ENCODE data around the gene RET. TPM values are rescaled to one million over a fixed set of nuclear protein-coding genes. Genes with fewer than 3 reads are reported as not detected.

RET gene
- total and polyA plus RNA-seq, 4 donors: 0.31 to 1.3 (median 0.77) TPM

GRCh38 chr10:43082087-43082486 is 5.2 kb downstream of the RET start:
- WGBS, 2 donors: 73 to 88% methylated on average over 4 of the region's 4 CpGs
- Histone ChIP-seq H3K27ac (ENCODE audit: low read depth in 1 of 2, low read length in 1 of 2) (no peak overlapping the region), H3K9me3 (ENCODE audit: control insufficient read depth in 4 of 4, insufficient read depth in 3 of 4, low read length in 3 of 4) (peaks cover 0 to 2% (median 0%) of the 10 kb centered on the region in 4 donors), H3K9ac (ENCODE audit: insufficient read depth in 1 of 2, low read length in 2 of 2) (no peak overlapping the region), H3K4me1 (ENCODE audit: control insufficient read depth in 5 of 5, insufficient read depth in 5 of 5, low read length in 5 of 5) (peaks cover 0 to 1% (median 0%) of the 10 kb centered on the region in 5 donors), H3K36me3 (ENCODE audit: control insufficient read depth in 4 of 4, insufficient read depth in 4 of 4, low read length in 4 of 4) (no peaks in the 10 kb centered on the region), H3K27me3 (ENCODE audit: control insufficient read depth in 3 of 3, insufficient read depth in 3 of 3, low read length in 2 of 3) (peaks cover 5 to 18% (median 6%) of the 10 kb centered on the region in 3 donors), H3K4me3 (no peak overlapping the region)
- ATAC-seq (ENCODE audit: insufficient read depth, low FRiP score): no peak
- no peak for DNase-seq
- no peak for TF ChIP-seq CTCF (IDR thresholded peaks at IDR 0.05; ENCODE audit: control extremely low read depth, extremely low read depth)

- 18 to 39% methylated on average over 7 of the region's 7 CpGs for WGBS, 2 donors
- no peaks in the 10 kb centered on the region for H3K36me3 ChIP-seq (ENCODE audit: control insufficient read depth in 4 of 4, insufficient read depth in 4 of 4, low read length in 4 of 4)
- no peaks in the 10 kb centered on the region for H3K4me1 ChIP-seq (ENCODE audit: control insufficient read depth in 5 of 5, insufficient read depth in 5 of 5, low read length in 5 of 5)
- no peak overlapping the region for H3K4me3 ChIP-seq
- H3K27me3 ChIP-seq (ENCODE audit: control insufficient read depth in 3 of 3, insufficient read depth in 3 of 3, low read length in 2 of 3): peaks cover 5 to 15% (median 6%) of the 10 kb centered on the region in 3 donors
- no peak for ATAC-seq (ENCODE audit: insufficient read depth, low FRiP score)
- peaks cover 0 to 2% (median 0%) of the 10 kb centered on the region in 4 donors for H3K9me3 ChIP-seq (ENCODE audit: control insufficient read depth in 4 of 4, insufficient read depth in 3 of 4, low read length in 3 of 4)
- H3K9ac ChIP-seq (ENCODE audit: insufficient read depth in 1 of 2, low read length in 2 of 2): no peak overlapping the region
- no peak for TF ChIP-seq CTCF (IDR thresholded peaks at IDR 0.05; ENCODE audit: control extremely low read depth, extremely low read depth)
- H3K27ac ChIP-seq (ENCODE audit: low read depth in 1 of 2, low read length in 1 of 2): no peak overlapping the region
- no peak for DNase-seq
Measured at GRCh38 chr10:43082746-43083145, 5.9 kb downstream of the RET start.

GRCh38 chr10:43083764-43084163 is 6.9 kb downstream of the RET start:
- WGBS, 2 donors: 13 to 37% methylated on average over 5 of the region's 5 CpGs
- ATAC-seq (ENCODE audit: insufficient read depth, low FRiP score) (no peak), DNase-seq (no peak)
- peaks cover 1 to 9% (median 6%) of the 10 kb centered on the region in 3 donors for H3K27me3 ChIP-seq (ENCODE audit: control insufficient read depth in 3 of 3, insufficient read depth in 3 of 3, low read length in 2 of 3)
- no peak overlapping the region for H3K4me3 ChIP-seq
- no peak overlapping the region for H3K9ac ChIP-seq (ENCODE audit: insufficient read depth in 1 of 2, low read length in 2 of 2)
- no peaks in the 10 kb centered on the region for H3K4me1 ChIP-seq (ENCODE audit: control insufficient read depth in 5 of 5, insufficient read depth in 5 of 5, low read length in 5 of 5)
- H3K9me3 ChIP-seq (ENCODE audit: control insufficient read depth in 4 of 4, insufficient read depth in 3 of 4, low read length in 3 of 4): no peaks in the 10 kb centered on the region
- no peak for TF ChIP-seq CTCF (IDR thresholded peaks at IDR 0.05; ENCODE audit: control extremely low read depth, extremely low read depth)
- H3K27ac ChIP-seq (ENCODE audit: low read depth in 1 of 2, low read length in 1 of 2): no peak overlapping the region
- H3K36me3 ChIP-seq (ENCODE audit: control insufficient read depth in 4 of 4, insufficient read depth in 4 of 4, low read length in 4 of 4): no peaks in the 10 kb centered on the region

GRCh38 chr10:43084812-43085211 is 7.9 kb downstream of the RET start:
- ATAC-seq (ENCODE audit: insufficient read depth, low FRiP score) (no peak), DNase-seq (no peak)
- peaks cover 0 to 5% (median 0%) of the 10 kb centered on the region in 3 donors for H3K27me3 ChIP-seq (ENCODE audit: control insufficient read depth in 3 of 3, insufficient read depth in 3 of 3, low read length in 2 of 3)
- 71 to 79% methylated on average over 9 of the region's 9 CpGs for WGBS, 2 donors
- no peaks in the 10 kb centered on the region for H3K9me3 ChIP-seq (ENCODE audit: control insufficient read depth in 4 of 4, insufficient read depth in 3 of 4, low read length in 3 of 4)
- H3K27ac ChIP-seq (ENCODE audit: low read depth in 1 of 2, low read length in 1 of 2): no peak overlapping the region
- TF ChIP-seq CTCF (IDR thresholded peaks at IDR 0.05; ENCODE audit: control extremely low read depth, extremely low read depth): no peak
- H3K4me3 ChIP-seq: no peak overlapping the region
- H3K4me1 ChIP-seq (ENCODE audit: control insufficient read depth in 5 of 5, insufficient read depth in 5 of 5, low read length in 5 of 5): no peaks in the 10 kb centered on the region
- H3K9ac ChIP-seq (ENCODE audit: insufficient read depth in 1 of 2, low read length in 2 of 2): no peak overlapping the region
- H3K36me3 ChIP-seq (ENCODE audit: control insufficient read depth in 4 of 4, insufficient read depth in 4 of 4, low read length in 4 of 4): no peaks in the 10 kb centered on the region
